ENCODE data around the gene ABLIM1. TPM values are rescaled to one million over a fixed set of nuclear protein-coding genes. Genes with fewer than 3 reads are reported as not detected.

The ABLIM1 gene
- total and polyA plus RNA-seq, 2 of the 13 experiments (the other 11 are each of a cell fraction or from before 2014, with no cell fraction given) = 59.4 to 92.7 TPM

DNA sequence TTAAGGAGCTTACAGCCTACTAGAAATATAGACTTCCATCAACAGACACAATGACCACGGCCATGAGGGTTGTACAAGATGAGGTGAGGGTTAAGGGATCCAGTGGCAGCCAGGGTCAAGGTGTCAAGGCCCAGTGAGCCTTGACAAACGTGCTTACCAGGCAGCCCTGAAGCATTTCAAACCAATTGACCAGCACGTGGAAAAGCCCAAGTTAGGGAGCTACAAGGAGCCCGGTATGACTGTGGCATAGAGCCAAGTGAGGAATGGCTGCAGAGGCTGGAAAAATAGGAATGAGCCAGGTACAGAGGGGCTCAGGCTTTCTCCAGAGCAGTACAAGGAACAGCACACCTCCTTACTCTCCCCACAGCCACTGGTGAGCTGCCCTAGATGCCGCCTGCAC is 266.5 kb downstream of the ABLIM1 start:
- no peak overlapping the region for H3K4me3 ChIP-seq (replicated peaks in 1 of 3; ENCODE audit: insufficient read depth in 1 of 3, low read depth in 2 of 3, low read length in 3 of 3)
- CTCF ChIA-PET (ENCODE audit: low intra/inter-chr PET ratio, low total read pairs) = no interaction called here
- WGBS (ENCODE audit: low lambda C conversion rate) = 25% methylated on average over 5 of the region's 5 CpGs
- TF ChIP-seq, protein P1, sequence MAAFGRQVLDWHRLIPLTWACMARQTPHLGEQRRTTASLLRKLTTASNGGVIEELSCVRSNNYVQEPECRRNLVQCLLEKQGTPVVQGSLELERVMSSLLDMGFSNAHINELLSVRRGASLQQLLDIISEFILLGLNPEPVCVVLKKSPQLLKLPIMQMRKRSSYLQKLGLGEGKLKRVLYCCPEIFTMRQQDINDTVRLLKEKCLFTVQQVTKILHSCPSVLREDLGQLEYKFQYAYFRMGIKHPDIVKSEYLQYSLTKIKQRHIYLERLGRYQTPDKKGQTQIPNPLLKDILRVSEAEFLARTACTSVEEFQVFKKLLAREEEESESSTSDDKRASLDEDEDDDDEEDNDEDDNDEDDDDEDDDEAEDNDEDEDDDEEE (CRISPR knock-in tag; IDR thresholded peaks at IDR 0.05) = no peak
- no peak for TF ChIP-seq RNF2 (conservative IDR thresholded peaks at IDR 0.05; ENCODE audit: low read depth)
- no peak for TF ChIP-seq ZNF577 (CRISPR knock-in tag; IDR thresholded peaks at IDR 0.05; ENCODE audit: borderline replicate concordance, low read depth)
- TF ChIP-seq TAF15 (IDR thresholded peaks at IDR 0.05; ENCODE audit: low read depth, low read length, poor library complexity, severe bottlenecking) = no peak
- TF ChIP-seq ZNF709 (CRISPR knock-in tag; IDR thresholded peaks at IDR 0.05) = no peak
- TF ChIP-seq, protein P2, sequence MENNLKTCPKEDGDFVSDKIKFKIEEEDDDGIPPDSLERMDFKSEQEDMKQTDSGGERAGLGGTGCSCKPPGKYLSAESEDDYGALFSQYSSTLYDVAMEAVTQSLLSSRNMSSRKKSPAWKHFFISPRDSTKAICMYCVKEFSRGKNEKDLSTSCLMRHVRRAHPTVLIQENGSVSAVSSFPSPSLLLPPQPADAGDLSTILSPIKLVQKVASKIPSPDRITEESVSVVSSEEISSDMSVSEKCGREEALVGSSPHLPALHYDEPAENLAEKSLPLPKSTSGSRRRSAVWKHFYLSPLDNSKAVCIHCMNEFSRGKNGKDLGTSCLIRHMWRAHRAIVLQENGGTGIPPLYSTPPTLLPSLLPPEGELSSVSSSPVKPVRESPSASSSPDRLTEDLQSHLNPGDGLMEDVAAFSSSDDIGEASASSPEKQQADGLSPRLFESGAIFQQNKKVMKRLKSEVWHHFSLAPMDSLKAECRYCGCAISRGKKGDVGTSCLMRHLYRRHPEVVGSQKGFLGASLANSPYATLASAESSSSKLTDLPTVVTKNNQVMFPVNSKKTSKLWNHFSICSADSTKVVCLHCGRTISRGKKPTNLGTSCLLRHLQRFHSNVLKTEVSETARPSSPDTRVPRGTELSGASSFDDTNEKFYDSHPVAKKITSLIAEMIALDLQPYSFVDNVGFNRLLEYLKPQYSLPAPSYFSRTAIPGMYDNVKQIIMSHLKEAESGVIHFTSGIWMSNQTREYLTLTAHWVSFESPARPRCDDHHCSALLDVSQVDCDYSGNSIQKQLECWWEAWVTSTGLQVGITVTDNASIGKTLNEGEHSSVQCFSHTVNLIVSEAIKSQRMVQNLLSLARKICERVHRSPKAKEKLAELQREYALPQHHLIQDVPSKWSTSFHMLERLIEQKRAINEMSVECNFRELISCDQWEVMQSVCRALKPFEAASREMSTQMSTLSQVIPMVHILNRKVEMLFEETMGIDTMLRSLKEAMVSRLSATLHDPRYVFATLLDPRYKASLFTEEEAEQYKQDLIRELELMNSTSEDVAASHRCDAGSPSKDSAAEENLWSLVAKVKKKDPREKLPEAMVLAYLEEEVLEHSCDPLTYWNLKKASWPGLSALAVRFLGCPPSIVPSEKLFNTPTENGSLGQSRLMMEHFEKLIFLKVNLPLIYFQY (CRISPR knock-in tag; IDR thresholded peaks at IDR 0.05; ENCODE audit: borderline replicate concordance) = no peak
- TF ChIP-seq, protein P3, sequence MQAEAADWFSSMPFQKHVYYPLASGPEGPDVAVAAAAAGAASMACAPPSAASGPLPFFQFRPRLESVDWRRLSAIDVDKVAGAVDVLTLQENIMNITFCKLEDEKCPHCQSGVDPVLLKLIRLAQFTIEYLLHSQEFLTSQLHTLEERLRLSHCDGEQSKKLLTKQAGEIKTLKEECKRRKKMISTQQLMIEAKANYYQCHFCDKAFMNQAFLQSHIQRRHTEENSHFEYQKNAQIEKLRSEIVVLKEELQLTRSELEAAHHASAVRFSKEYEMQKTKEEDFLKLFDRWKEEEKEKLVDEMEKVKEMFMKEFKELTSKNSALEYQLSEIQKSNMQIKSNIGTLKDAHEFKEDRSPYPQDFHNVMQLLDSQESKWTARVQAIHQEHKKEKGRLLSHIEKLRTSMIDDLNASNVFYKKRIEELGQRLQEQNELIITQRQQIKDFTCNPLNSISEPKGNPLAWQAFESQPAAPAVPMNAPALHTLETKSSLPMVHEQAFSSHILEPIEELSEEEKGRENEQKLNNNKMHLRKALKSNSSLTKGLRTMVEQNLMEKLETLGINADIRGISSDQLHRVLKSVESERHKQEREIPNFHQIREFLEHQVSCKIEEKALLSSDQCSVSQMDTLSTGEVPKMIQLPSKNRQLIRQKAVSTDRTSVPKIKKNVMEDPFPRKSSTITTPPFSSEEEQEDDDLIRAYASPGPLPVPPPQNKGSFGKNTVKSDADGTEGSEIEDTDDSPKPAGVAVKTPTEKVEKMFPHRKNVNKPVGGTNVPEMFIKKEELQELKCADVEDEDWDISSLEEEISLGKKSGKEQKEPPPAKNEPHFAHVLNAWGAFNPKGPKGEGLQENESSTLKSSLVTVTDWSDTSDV (CRISPR knock-in tag; IDR thresholded peaks at IDR 0.05) = no peak
- TF ChIP-seq, protein P4, sequence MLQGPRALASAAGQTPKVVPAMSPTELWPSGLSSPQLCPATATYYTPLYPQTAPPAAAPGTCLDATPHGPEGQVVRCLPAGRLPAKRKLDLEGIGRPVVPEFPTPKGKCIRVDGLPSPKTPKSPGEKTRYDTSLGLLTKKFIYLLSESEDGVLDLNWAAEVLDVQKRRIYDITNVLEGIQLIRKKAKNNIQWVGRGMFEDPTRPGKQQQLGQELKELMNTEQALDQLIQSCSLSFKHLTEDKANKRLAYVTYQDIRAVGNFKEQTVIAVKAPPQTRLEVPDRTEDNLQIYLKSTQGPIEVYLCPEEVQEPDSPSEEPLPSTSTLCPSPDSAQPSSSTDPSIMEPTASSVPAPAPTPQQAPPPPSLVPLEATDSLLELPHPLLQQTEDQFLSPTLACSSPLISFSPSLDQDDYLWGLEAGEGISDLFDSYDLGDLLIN (CRISPR knock-in tag; IDR thresholded peaks at IDR 0.05; ENCODE audit: borderline replicate concordance) = no peak
- TF ChIP-seq ZNF12 (CRISPR knock-in tag; IDR thresholded peaks at IDR 0.05) = no peak
- TF ChIP-seq ETV5 (CRISPR knock-in tag; IDR thresholded peaks at IDR 0.05; ENCODE audit: borderline replicate concordance) = no peak
- TF ChIP-seq ZBTB42 (CRISPR knock-in tag; IDR thresholded peaks at IDR 0.05) = no peak
- TF ChIP-seq, protein P5, sequence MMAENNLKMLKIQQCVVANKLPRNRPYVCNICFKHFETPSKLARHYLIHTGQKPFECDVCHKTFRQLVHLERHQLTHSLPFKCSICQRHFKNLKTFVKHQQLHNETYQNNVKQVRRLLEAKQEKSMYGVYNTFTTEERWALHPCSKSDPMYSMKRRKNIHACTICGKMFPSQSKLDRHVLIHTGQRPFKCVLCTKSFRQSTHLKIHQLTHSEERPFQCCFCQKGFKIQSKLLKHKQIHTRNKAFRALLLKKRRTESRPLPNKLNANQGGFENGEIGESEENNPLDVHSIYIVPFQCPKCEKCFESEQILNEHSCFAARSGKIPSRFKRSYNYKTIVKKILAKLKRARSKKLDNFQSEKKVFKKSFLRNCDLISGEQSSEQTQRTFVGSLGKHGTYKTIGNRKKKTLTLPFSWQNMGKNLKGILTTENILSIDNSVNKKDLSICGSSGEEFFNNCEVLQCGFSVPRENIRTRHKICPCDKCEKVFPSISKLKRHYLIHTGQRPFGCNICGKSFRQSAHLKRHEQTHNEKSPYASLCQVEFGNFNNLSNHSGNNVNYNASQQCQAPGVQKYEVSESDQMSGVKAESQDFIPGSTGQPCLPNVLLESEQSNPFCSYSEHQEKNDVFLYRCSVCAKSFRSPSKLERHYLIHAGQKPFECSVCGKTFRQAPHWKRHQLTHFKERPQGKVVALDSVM (CRISPR knock-in tag; IDR thresholded peaks at IDR 0.05) = no peak
- H3K27me3 ChIP-seq (ENCODE audit: control insufficient read depth in 1 of 2, insufficient read depth in 2 of 2, low read length in 2 of 2) = peaks cover 2 to 52% of the 10 kb centered on the region in 2 experiments; a peak in 4 of 5 replicates
- H2AFZ ChIP-seq (ENCODE audit: low read length) = no peak overlapping the region
- H3K9me3 ChIP-seq (ENCODE audit: low read length) = no peaks in the 10 kb centered on the region
- DNase-seq (ENCODE audit: low spot score) (no peak), FAIRE-seq (no peak), ATAC-seq (no peak)
- POLR2A ChIA-PET = no interaction called here
- no peak overlapping the region for H3K4me2 ChIP-seq (ENCODE audit: low read depth, low read length)
- H3K27ac ChIP-seq (ENCODE audit: extremely low read length, insufficient read depth, low read length) = no peak overlapping the region
- H4K20me1 ChIP-seq (ENCODE audit: insufficient read depth, low read length) = no peaks in the 10 kb centered on the region
- no TSS peak for BruUV-seq (replicated peaks)
- no peaks in the 10 kb centered on the region for H3K79me2 ChIP-seq (ENCODE audit: insufficient read depth, low read length)
- no peak overlapping the region for H3K9ac ChIP-seq (ENCODE audit: insufficient read depth, low read depth, low read length)
- in situ Hi-C loops (cut with HindIII; ENCODE audit: extremely low pct_ligation_motif_present, low pct_unique_long_range_greater_than_20kb) (no loop called here), intact Hi-C loops (cut with micrococcal nuclease; ENCODE audit: unreplicated experiment) (no loop called here)
- H3K36me3 ChIP-seq (replicated peaks in 1 of 2; ENCODE audit: control insufficient read depth in 1 of 2, insufficient read depth in 2 of 2, low read length in 2 of 2) = no peaks in the 10 kb centered on the region
- H3K4me1 ChIP-seq (ENCODE audit: insufficient read depth, low read length) = no peaks in the 10 kb centered on the region

All from HepG2 (cell line).